Stimulated activated naive CD4-positive, alpha-beta T cell treated with Interleukin-2 at 50 U/mL for 16 hours (primary cell): ENCODE results near the gene LDOC1.
"Not testable (repeated sequence)": the region's sequence is repeated elsewhere in the genome, so short reads cannot be mapped to it uniquely, and the experiment has no call there.

Experiments
- DNase-seq: peaks from one replicate; lab custom pipeline; 2025; lab: John Stamatoyannopoulos, UW

LDOC1 gene

DNA sequence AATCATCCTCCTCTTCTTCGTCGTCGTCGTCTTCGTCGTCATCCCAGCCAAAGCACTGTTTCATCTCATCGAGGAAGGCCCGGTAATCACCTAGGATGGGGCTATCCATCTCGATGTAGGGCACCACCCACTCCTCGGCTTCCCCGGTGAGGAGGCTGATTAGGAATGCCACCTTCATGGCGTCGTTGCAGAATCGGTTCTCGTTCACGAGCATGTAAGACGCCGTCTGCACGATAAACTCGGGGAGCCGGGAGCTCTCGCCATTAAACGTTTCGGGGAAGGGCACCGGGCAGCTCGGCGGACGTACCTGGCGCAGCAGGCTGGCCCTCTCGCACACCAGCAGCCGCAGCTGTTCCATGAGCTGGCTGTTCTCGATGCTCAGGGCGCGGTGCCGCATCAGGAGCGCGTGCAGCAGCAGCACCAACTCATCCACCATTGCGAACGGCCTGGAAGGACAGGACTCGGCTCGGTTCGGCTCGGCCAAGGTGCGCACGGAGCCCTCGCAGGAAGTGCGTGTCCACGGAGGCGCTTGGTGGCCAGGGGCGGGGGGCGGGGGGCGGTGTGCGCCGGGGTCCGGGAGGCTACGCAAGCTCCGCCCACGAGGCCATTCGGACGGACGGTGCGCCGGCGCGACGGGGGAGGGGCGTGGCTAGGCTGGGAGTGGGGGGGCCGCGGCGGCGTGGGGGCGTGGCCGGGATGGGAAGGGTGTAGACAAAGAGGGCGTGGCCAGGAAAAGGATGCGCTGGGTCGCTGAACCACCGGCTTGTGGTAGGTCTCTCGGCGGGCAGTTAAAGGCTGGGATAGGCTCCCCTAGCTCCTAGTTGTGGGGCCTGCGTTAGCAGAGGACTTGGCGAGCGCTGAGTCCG is at the start of gene LDOC1:
Gene LDOC1, minus strand, starts transcription at position 544 of the 866 bp plus-strand sequence. Its CDS starts 108 bp downstream, at position 436.
- peak; percentile 56 for DNase-seq

DNA sequence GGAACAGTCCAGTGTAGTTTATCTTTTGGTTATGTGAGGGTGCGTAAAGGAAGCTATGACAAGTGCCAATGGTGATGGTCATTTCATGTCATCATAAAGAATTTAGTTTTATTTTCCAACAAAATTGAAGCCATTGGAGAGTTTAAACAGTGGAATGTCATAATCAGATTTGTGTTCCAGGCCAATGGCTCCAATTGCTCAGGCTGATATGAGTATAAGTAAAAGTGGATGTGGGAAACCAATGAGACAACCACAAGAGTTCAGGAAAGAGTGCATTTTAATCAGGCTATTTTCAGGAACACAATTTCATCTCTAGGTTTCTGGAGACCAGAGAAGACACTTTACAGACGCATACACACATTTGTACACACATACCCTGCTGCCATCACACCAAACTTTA is 44.7 kb upstream of the LDOC1 start:
- DNase-seq, result no peak

DNA sequence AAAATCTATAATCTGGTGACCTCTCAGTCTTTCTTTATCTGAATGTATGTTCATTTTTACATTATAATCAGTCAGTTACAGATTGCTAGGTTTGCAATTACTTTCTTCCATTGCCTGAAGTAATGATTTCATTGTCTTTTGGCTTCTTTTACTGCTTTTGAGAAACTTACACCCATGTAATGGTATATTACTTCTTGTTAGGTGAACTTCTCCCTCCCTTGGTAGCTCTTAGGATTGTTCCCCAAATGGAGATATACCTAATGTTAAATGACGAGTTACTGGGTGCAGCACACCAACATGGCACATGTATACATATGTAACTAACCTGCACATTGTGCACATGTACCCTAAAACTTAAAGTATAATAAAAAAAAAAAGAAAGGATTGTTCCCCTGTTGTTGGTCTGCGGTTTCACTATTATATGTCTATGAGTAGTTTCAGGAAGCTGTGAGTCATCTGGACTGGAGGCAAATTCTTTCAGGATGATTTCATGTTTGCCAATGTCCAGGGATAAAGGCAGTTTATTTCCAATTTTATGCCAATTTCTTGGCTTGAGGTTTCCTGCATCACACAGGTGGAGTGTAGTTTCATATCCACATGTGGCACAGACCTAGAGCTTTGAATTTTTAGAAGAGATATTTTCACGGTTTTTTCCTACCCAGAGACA is 43.5 kb upstream of the LDOC1 start:
- DNase-seq, result no peak

DNA sequence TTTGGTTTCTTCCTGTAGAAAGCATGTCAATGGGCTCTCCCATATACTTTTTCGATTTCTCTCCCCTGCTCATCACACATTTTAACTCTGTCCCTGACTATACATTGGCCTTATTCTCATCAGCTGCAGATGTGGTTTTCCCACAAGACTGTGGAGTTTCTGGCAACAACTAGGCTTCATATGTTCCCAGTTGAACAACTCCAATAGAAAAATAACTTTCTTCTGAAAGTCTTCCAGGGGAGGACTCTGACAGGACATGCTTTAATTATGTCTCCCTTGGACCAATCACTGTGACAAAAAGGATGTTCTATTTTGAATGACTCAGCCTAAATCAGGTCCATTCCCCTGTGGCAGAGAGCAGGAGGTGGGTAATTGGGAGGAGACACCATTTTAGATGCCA is 37.3 kb upstream of the LDOC1 start:
- no peak for DNase-seq

DNA sequence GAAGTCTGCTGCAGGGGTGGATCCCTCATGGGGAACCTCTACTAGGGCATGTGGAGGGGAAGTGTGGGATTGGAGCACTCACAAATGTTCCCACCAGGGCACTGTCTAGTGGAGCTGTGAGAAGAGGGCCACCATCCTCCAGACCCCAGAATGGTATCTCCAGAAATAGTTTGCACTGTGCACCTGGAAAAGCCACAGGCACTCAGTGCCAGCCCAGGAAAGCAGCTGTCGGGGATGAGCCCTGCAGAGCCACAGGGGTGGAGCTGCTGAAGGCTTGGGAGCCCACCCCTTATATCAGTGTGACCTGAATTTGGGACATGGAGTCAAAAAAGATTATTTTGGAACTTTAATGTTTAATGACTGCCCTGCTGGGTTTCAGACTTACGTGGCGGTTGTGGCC is 25.0 kb upstream of the LDOC1 start:
- no peak for DNase-seq

DNA sequence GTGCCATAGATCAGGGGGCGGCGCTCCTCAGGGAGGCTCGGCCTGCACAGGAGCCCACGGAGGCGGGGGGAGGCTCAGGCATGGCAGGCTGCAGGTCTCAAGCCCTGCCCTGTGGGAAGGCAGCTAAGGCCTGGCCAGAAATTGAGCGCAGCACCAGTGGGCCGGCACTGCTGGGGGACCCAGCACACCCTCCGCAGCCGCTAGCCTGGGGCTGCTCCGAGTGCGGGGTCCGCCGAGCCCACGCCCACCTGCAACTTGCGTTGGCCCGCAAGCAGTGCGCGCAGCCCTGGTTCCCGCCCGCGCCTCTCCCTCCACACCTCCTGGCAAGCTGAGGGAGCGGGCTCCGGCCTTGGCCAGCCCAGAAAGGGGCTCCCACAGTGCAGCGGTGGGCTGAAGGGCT is 11.6 kb upstream of the LDOC1 start:
- not testable (repeated sequence) for DNase-seq

DNA sequence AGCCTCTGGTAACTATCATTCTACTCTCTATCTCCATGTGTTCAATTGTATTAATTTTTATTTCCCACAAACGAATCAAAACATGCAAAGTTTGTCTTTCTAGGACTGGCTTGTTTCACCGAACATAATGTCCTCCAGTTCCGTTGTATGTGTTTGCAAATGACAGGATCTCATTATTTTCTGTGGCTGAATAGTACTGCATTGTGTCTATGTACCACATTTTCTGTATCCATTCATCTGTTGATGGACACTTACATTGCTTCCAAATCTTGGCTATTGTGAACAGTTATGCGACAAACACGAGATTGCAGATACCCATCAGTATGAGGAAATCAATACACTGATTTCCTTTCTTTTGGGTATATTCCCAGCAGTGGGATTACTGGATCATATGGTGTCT is 8.4 kb upstream of the LDOC1 start:
- DNase-seq, result no peak

DNA sequence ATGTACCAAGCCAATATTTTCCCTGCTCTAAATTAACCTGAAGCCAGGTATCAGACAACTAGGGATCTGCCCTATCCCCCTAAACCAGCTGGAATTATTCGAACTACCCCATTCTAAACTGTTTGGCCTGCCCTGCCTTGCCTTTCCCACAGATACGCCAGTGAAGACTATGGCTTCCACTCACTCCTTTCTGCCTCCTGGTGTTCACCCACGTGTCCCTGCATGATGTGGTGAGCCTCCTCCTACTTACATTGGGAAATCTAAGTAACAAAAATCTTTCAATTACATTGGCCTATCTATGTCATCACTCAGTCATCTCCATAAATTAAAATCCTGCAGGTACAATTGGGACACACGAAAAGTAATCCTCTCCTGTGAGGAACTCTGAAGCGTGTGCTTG is 6.1 kb upstream of the LDOC1 start:
- no peak for DNase-seq

DNA sequence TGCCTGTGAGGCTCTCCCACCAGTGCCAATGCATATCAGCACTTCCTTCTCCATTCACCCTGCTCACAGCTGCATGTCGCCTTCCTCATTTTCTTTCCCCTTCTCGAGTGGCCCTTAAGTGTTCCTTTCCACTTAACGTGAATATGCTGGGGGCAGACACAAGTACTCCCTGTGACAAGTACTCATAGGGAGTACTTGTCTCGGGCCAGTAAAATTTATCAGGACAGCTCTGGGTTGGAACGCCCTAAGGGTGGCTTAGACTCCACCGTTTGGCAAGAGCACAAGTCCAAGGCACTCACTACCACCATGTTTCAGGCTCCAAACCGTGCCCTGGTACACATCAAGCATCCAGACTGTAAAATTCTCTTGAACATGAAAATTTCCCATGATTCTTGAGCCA is 3.9 kb upstream of the LDOC1 start:
- DNase-seq, result no peak

DNA sequence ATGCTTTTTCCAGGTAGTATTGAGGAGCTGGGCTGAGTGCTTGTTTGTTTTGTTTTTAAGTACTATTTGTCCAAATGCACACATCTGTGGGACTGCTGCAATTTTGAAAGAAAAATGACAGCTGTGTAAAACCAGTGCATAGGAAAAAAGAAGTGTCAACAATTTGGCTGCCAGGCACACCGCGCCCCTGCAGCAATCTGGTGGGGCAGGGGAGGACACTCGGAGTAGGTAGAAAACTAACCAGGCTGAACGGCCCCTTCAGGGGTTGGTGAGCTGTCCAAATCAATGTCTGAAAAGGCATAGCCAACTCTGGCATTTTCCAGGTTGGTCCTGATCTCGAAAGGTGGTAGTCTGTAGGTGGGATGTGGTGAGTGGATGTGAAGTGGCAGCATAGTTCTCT is 1.1 kb downstream of the LDOC1 start:
- no peak for DNase-seq

DNA sequence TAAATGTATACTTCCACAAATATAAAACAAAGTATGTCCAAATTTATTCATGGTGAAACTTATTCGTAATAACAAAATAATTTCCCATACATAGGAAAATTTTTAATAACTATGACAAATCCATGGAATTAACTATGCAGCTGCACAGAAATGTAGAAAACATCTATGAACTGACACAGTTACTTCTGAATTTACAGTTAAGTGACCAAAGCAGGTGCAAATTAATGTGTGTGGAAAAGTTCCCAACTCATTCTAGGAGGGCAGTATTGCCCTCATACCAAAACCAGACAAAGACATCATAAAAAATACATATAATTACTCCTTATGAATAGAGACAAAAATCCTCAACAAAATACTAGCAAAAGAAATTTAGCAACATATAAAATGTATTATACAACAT is 12.5 kb downstream of the LDOC1 start:
- no peak for DNase-seq

DNA sequence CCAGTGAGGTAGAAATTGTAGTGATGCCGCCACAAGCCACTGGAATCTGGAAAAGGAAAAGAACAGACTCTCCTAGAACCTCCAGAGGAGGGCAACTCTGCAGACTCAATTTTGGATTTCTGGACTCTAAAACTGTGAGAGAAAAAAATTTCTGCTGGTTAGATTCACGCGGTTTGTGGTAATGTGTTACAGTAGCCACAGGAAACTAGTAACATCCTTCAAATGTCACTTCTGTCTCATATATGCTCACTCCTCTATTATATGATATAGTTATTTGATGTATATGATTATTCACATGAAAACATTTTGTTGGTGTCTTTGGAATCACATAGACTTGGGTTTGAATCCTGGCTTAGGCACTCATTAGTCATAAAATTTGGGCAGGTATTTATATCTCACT is 18.8 kb downstream of the LDOC1 start:
- DNase-seq, result no peak

DNA sequence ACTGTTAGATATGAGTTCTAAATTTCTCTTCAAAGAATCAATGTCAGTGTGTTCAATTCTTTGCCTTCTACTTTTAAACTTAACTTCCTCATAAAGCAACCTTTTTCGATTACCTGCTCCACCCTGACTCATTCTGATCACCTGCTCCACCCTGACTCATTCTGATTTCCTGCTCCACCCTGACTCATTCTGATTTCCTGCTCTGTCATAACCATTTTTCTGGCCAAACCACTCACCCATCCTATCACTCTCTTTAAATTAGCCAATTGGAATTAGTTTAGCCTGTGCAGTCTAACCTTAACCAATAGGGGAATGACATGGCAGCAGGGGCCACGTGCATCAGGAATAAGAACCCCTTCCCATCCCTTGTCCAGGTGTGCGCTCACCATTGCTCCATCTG is 21.7 kb downstream of the LDOC1 start:
- not testable (repeated sequence) for DNase-seq

DNA sequence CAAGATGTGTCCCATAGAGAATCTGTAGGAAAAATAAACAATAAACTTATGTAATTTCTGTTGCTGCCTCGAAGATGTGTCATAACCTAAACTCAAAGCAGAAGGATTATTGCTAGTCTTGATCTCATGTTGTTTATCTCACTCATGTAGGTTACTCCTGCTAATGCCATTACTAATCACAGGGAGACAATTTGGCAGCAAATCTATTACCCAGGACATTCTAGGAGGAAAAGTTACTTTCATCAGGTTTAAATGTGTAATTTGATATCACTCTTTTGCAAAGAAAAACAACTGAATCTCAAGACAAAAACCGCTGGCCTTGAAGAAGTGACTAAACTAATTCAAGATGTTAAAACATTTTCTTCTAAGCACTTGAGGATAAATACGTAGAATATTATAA is 34.0 kb downstream of the LDOC1 start:
- no peak for DNase-seq

DNA sequence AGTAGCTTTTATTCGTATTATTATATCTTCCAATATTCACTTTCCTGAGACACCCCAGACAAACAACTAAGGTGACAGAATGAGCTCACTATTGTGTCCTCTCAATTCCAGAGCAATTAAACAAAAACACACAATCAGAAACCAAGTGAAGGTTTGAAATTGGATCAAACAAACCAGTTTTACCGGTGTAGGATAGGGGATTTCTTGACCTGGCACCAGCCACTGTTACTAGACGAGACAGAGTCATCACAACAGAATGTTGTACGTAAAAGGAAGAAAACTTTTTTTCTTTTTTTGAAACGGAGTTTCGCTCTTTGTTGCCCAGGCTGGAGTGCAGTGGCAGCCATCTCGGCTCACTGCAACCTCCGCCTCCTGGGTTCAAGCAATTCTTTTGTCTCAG is 43.7 kb downstream of the LDOC1 start:
- no peak for DNase-seq

DNA sequence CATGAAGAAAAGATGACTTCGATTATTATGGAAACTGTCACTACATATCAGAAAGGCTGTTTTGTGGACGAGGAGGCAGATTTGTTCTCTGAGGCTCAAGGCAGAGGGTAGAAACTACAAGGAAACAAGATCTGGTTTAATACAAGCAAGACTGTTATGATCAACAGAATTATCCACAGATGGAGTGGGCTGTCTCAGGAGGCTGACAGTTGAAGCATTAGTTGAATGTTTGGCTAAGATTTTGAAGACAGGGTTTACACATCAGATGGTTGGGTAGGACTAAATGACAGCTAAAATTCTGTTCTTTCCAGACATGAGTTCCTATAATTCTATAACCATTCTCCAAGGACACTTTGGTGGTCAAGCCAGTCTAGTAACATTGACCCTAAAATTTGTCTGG is 49.8 kb downstream of the LDOC1 start:
- no peak for DNase-seq
